Transverse colon (tissue), 4 donors: ENCODE measurements around the gene C17orf100. TPM values are rescaled to one million over a fixed set of nuclear protein-coding genes. Genes with fewer than 3 reads are reported as not detected.

ENCODE experiments used
- DNase-seq: peaks from one replicate; pipeline ENCODE4 v3.0.0-alpha.2; 2019
- H3K27ac ChIP-seq, 4 donors: fragments of 200-600 bp; sonication (generic); 2 replicates each; pipeline ENCODE4 v1.5.1; 2016 to 2018; ENCODE audit warnings: inconsistent platforms in 4 of 4
- H3K27me3 ChIP-seq: fragments of 200-600 bp; sonication (generic); 2 replicates; pipeline ENCODE4 v1.5.1; 2017; ENCODE audit warnings: inconsistent platforms
- H3K36me3 ChIP-seq, 4 donors: fragments of 200-600 bp; sonication (generic); 2 replicates each; pipeline ENCODE4 v1.5.1; 2017 to 2019; ENCODE audit warnings: inconsistent platforms in 4 of 4
- H3K4me1 ChIP-seq, 4 donors: fragments of 200-600 bp; sonication (generic); 2 replicates each; pipeline ENCODE4 v1.5.1; 2017 to 2020; ENCODE audit warnings: inconsistent platforms in 4 of 4
- H3K4me3 ChIP-seq, 4 donors: fragments of 200-600 bp; sonication (generic); 1 replicate in 1 of 4; 2 replicates in 3 of 4; pipeline versions ENCODE4 v1.5.1 to v1.6.1; 2017 to 2019; ENCODE audit warnings: inconsistent platforms in 4 of 4
- H3K9me3 ChIP-seq, 2 donors: fragments of 200-600 bp; sonication (generic); 2 replicates each; pipeline ENCODE4 v1.5.1; 2017 to 2019; ENCODE audit warnings: inconsistent platforms in 2 of 2
- CTCF ChIP-seq, 5 experiments: fragments of 200-600 bp in 3 of 5; fragments of 450-650 bp in 2 of 5; sonication (generic) in 3 of 5; IDR thresholded peaks; 1 replicate in 2 of 5; 2 replicates in 3 of 5; pipeline ENCODE4 v1.5.1; 2016 to 2017; ENCODE audit warnings: antibody characterized with exemption in 5 of 5, inconsistent platforms in 3 of 5, mild to moderate bottlenecking in 2 of 5, moderate library complexity in 1 of 5
- EP300 ChIP-seq: sonication (generic); formaldehyde crosslinking; IDR thresholded peaks from one replicate; pipeline ENCODE4 v1.6.1; 2017; ENCODE audit warnings: antibody characterized with exemption, low read depth
- POLR2A ChIP-seq: fragments of 450-650 bp; IDR thresholded peaks from one replicate; pipeline ENCODE4 v1.6.1; 2016; ENCODE audit warnings: antibody characterized with exemption, mild to moderate bottlenecking, moderate library complexity
- POLR2AphosphoS5 ChIP-seq, 3 donors: sonication (generic); formaldehyde crosslinking; IDR thresholded peaks; one replicate each; pipeline ENCODE4 v1.6.1; 2016; ENCODE audit warnings: antibody characterized with exemption in 3 of 3
- whole genome bisulfite sequencing, 2 donors: methylation state at CpG; one replicate each; pipeline ENCODE4 v1.1.5; 2018; ENCODE audit warnings: low coverage in 1 of 2; 5-methylcytosine and 5-hydroxymethylcytosine counted together
- in situ Hi-C, 4 donors: fragments of 200-750 bp; cut with MboI; loops; one replicate each; pipeline versions ENCODE4 v1.15.0 to v1.15.1; 2017; ENCODE audit warnings: low sequenced_read_pairs in 3 of 4, low pct_ligation_motif_present in 1 of 4, low pct_unique_long_range_greater_than_20kb in 1 of 4
- intact Hi-C: fragments of 100-400 bp; cut with DNase I; formaldehyde crosslinking; loops from one replicate; pipeline ENCODE4 v1.15.1; 2023; ENCODE audit warnings: low total_unique reads
- total RNA-seq, 4 donors: library from RNA; depleted of rRNA; stranded (reverse); fragments of >200 nt; gene quantifications; one replicate each; pipeline ENCODE4 v1.1.0, GENCODE V29; 2016

Gene C17orf100
- total RNA-seq, 4 donors from 2014 or later, result 1.4 to 1.7 TPM; not detected in 2

- in situ Hi-C loops, result loop anchor here in 1 of 4 donors (25.0 kb wide), 1 partner anchor 106 kb away; the partner anchor contains the start of gene FBXO39
- WGBS, 2 donors, result 70% methylated on average over 5 of the region's 5 CpGs; no CpG with 5 or more reads in 1 of the 2 donors
- no peak for TF ChIP-seq CTCF (IDR thresholded peaks at IDR 0.05)
- no peak for TF ChIP-seq EP300
- TF ChIP-seq POLR2A, result no peak
- TF ChIP-seq POLR2AphosphoS5 (IDR thresholded peaks at IDR 0.05), result no peak
- H3K4me1 ChIP-seq, result no peaks in the 10 kb centered on the region
- peaks cover 51% of the 10 kb centered on the region for H3K27me3 ChIP-seq
- intact Hi-C loops, result no loop called here
- H3K4me3 ChIP-seq, result no peak overlapping the region
- no peaks in the 10 kb centered on the region for H3K9me3 ChIP-seq
- H3K27ac ChIP-seq, result no peak overlapping the region
- DNase-seq, result no peak
- H3K36me3 ChIP-seq, result no peaks in the 10 kb centered on the region
Observed at GRCh38 chr17:6681671-6682070, 30.1 kb downstream of the C17orf100 start.

GRCh38 chr17:6682339-6682738, 30.8 kb downstream of the C17orf100 start:
- no peaks in the 10 kb centered on the region for H3K36me3 ChIP-seq
- in situ Hi-C loops, result loop anchor here in 1 of 4 donors (25.0 kb wide), 1 partner anchor 105 kb away; the partner anchor contains the start of gene FBXO39
- H3K9me3 ChIP-seq, result no peaks in the 10 kb centered on the region
- no peak overlapping the region for H3K27ac ChIP-seq
- H3K4me1 ChIP-seq, result no peaks in the 10 kb centered on the region
- intact Hi-C loops, result no loop called here
- H3K27me3 ChIP-seq, result peaks cover 45% of the 10 kb centered on the region
- TF ChIP-seq EP300 (no peak), POLR2A (no peak), CTCF (IDR thresholded peaks at IDR 0.05) (no peak)
- no peak overlapping the region for H3K4me3 ChIP-seq
- DNase-seq, result no peak
- WGBS, 2 donors, result 77 to 85% methylated on average over 2 to 4 of the region's 4 CpGs

- H3K4me3 ChIP-seq, result no peak overlapping the region
- 85% methylated on average over 3 of the region's 3 CpGs; no CpG with 5 or more reads in 1 of the 2 donors for WGBS, 2 donors
- H3K27ac ChIP-seq, result no peak overlapping the region
- no peaks in the 10 kb centered on the region for H3K4me1 ChIP-seq
- H3K27me3 ChIP-seq, result peaks cover 40% of the 10 kb centered on the region
- intact Hi-C loops (no loop called here), in situ Hi-C loops (loop anchor here in 1 of 4 donors (25.0 kb wide), 1 partner anchor 104 kb away; the partner anchor contains the start of gene FBXO39)
- TF ChIP-seq POLR2A, result no peak
- no peak for TF ChIP-seq CTCF (IDR thresholded peaks at IDR 0.05)
- TF ChIP-seq EP300, result no peak
- no peaks in the 10 kb centered on the region for H3K36me3 ChIP-seq
- DNase-seq, result no peak
- H3K9me3 ChIP-seq, result no peaks in the 10 kb centered on the region
Observed at GRCh38 chr17:6683081-6683684, 31.6 kb downstream of the C17orf100 start.

- peaks cover 33% of the 10 kb centered on the region for H3K27me3 ChIP-seq
- in situ Hi-C loops, result loop anchor here in 1 of 4 donors (25.0 kb wide), 1 partner anchor 103 kb away; the partner anchor contains the start of gene FBXO39
- DNase-seq, result no peak
Observed at GRCh38 chr17:6683730-6684459, 32.3 kb downstream of the C17orf100 start.

More at GRCh38 chr17:6683730-6684459, 32.3 kb downstream of the C17orf100 start:
- no peak overlapping the region for H3K4me3 ChIP-seq
- no peaks in the 10 kb centered on the region for H3K9me3 ChIP-seq
- intact Hi-C loops, result no loop called here
- WGBS, 2 donors, result 91% methylated on average over 3 of the region's 3 CpGs; no CpG with 5 or more reads in 1 of the 2 donors
- TF ChIP-seq EP300 (no peak), POLR2AphosphoS5 (IDR thresholded peaks at IDR 0.05) (no peak), CTCF (IDR thresholded peaks at IDR 0.05) (no peak), POLR2A (no peak)
- H3K36me3 ChIP-seq, result no peaks in the 10 kb centered on the region
- no peak overlapping the region for H3K27ac ChIP-seq
- no peaks in the 10 kb centered on the region for H3K4me1 ChIP-seq
